GM23338 (cell line): ENCODE measurements around the gene SMOC2. TPM values are rescaled to one million over a fixed set of nuclear protein-coding genes. Genes with fewer than 3 reads are reported as not detected.

Experiments
- ATAC-seq: fragments of 200-7000 bp; cut with Tn5 transposase; 3 replicates; pipeline ENCODE4 v1.9.1; 2020
- DNase-seq: peaks from one replicate; pipeline ENCODE4 v3.0.0-alpha.2; 2015; ENCODE audit warnings: low spot score
- H2AFZ ChIP-seq: fragments of 200-600 bp; sonication (generic); 2 replicates; pipeline ENCODE4 v1.8.0; 2016; ENCODE audit warnings: antibody characterized with exemption, mild to moderate bottlenecking, moderate library complexity
- H3F3A ChIP-seq: fragments of 200-600 bp; sonication (generic); replicated peaks from 2 replicates; pipeline ENCODE4 v1.8.0; 2017; ENCODE audit warnings: antibody characterized with exemption, mixed run types, low read depth
- H3K27ac ChIP-seq: fragments of 200-600 bp; sonication (generic); 2 replicates; pipeline ENCODE4 v1.6.1; 2016; ENCODE audit warnings: low read depth
- H3K27me3 ChIP-seq: fragments of 200-600 bp; sonication (generic); 2 replicates; pipeline ENCODE4 v1.8.0; 2016; ENCODE audit warnings: mild to moderate bottlenecking, mixed run types, moderate library complexity; ENCODE audit not compliant: insufficient read depth
- H3K36me3 ChIP-seq: fragments of 200-600 bp; sonication (generic); 2 replicates; pipeline ENCODE4 v1.8.0; 2016; ENCODE audit warnings: mild to moderate bottlenecking; ENCODE audit not compliant: insufficient read depth
- H3K4me1 ChIP-seq: fragments of 200-600 bp; sonication (generic); 2 replicates; pipeline ENCODE4 v1.8.0; 2016; ENCODE audit warnings: mild to moderate bottlenecking, moderate library complexity; ENCODE audit not compliant: insufficient read depth
- H3K4me2 ChIP-seq: fragments of 200-600 bp; sonication (generic); 2 replicates; pipeline ENCODE4 v1.7.1; 2017; ENCODE audit warnings: mixed run types
- H3K4me3 ChIP-seq: fragments of 200-600 bp; sonication (generic); 2 replicates; pipeline ENCODE4 v1.6.1; 2016; ENCODE audit warnings: mixed run types
- H3K79me2 ChIP-seq: fragments of 200-600 bp; sonication (generic); replicated peaks from 2 replicates; pipeline ENCODE4 v1.8.0; 2017; ENCODE audit warnings: mild to moderate bottlenecking; ENCODE audit not compliant: insufficient read depth
- H3K9me2 ChIP-seq: fragments of 200-600 bp; sonication (generic); 2 replicates; pipeline ENCODE4 v1.8.0; 2017; ENCODE audit not compliant: insufficient read depth
- H4K20me1 ChIP-seq: fragments of 200-600 bp; sonication (generic); replicated peaks from 2 replicates; pipeline ENCODE4 v1.8.0; 2017; ENCODE audit warnings: mild to moderate bottlenecking; ENCODE audit not compliant: insufficient read depth
- H3K27ac Mint-ChIP-seq: 2 replicates; pipeline ENCODE4 v1.8.0; 2020; ENCODE audit warnings: inconsistent platforms, mild to moderate bottlenecking, moderate library complexity, mixed read lengths
- H3K27me3 Mint-ChIP-seq: 3 replicates; pipeline ENCODE4 v1.8.0; 2022; ENCODE audit warnings: low read depth, mild to moderate bottlenecking, moderate library complexity, mixed read lengths, inconsistent platforms; ENCODE audit not compliant: insufficient read depth, poor library complexity
- H3K36me3 Mint-ChIP-seq: 3 replicates; pipeline ENCODE4 v1.8.0; 2021; ENCODE audit warnings: low read depth, mild to moderate bottlenecking, inconsistent platforms, moderate library complexity, mixed read lengths
- H3K4me1 Mint-ChIP-seq: 3 replicates; pipeline ENCODE4 v1.8.0; 2020; ENCODE audit warnings: mild to moderate bottlenecking, inconsistent platforms, mixed read lengths
- H3K4me3 Mint-ChIP-seq: 3 replicates; pipeline ENCODE4 v1.8.0; 2021; ENCODE audit warnings: moderate library complexity, mild to moderate bottlenecking, inconsistent platforms, mixed read lengths
- H3K9me3 Mint-ChIP-seq: 3 replicates; pipeline ENCODE4 v1.8.0; 2020; ENCODE audit warnings: moderate library complexity, mild to moderate bottlenecking, inconsistent platforms, mixed read lengths
- CTCF ChIP-seq, 2 experiments: fragments of 200-600 bp in 1 of 2; sonication (generic) in 1 of 2; conservative IDR thresholded peaks; 2 replicates each; pipeline versions ENCODE4 v1.5.1 to v1.6.1; 2016 to 2017; ENCODE audit warnings: antibody characterized with exemption in 2 of 2, low read depth in 2 of 2, mild to moderate bottlenecking in 2 of 2, moderate library complexity in 1 of 2
- EZH2 ChIP-seq: fragments of 200-600 bp; sonication (generic); IDR thresholded peaks from one replicate; pipeline ENCODE4 v1.8.0; 2017; ENCODE audit warnings: antibody characterized with exemption, mild to moderate bottlenecking, low read depth; ENCODE audit not compliant: unreplicated experiment
- EZH2phosphoT487 ChIP-seq: fragments of 200-600 bp; sonication (generic); IDR thresholded peaks from one replicate; pipeline ENCODE4 v1.8.1; 2018; ENCODE audit warnings: antibody characterized with exemption; ENCODE audit not compliant: unreplicated experiment
- NANOG ChIP-seq: IDR thresholded peaks from 2 replicates; pipeline ENCODE4 v1.6.1; 2016; ENCODE audit warnings: antibody characterized with exemption, borderline replicate concordance
- POLR2AphosphoS5 ChIP-seq: IDR thresholded peaks from 2 replicates; pipeline ENCODE4 v1.6.1; 2016; ENCODE audit warnings: antibody characterized with exemption, low read depth
- STAT1 ChIP-seq: IDR thresholded peaks from one replicate; pipeline ENCODE4 v1.6.1; 2016; ENCODE audit warnings: antibody characterized with exemption; ENCODE audit not compliant: unreplicated experiment
- ZNF331 ChIP-seq: fragments of 250-450 bp; sonication (Bioruptor Pico); IDR thresholded peaks from 2 replicates; pipeline ENCODE4 v1.5.0; 2020; ENCODE audit warnings: low read depth, mild to moderate bottlenecking, moderate library complexity
- ZNF462 ChIP-seq: fragments of 250-450 bp; sonication (Bioruptor Pico); IDR thresholded peaks from 2 replicates; pipeline ENCODE4 v1.5.0; 2020; ENCODE audit warnings: mild to moderate bottlenecking, moderate library complexity
- polyA plus RNA-seq: library from polyadenylated mRNA; unstranded; fragments of >200 nt; fragmentation: Nextera tagmentation; extraction: Ambion mirVana; gene quantifications from 2 replicates; pipeline ENCODE4 v1.2.1, GENCODE V29; 2016
- total RNA-seq: library from RNA; depleted of rRNA; stranded (reverse); fragments of >200 nt; shearing (Covaris generic); gene quantifications from 2 replicates; pipeline ENCODE4 v1.2.3, GENCODE V29; 2014

The SMOC2 gene
- total and polyA plus RNA-seq, 2 experiments from 2014 or later = 4.3 to 6.5 TPM

- Histone ChIP-seq H3F3A (no peaks in the 10 kb centered on the region), H3K4me3 (no peak overlapping the region), H3K9me2 (no peaks in the 10 kb centered on the region), H3K27ac (no peak overlapping the region), H2AFZ (no peak overlapping the region), H3K36me3 (no peaks in the 10 kb centered on the region), H3K4me1 (peaks cover 9% of the 10 kb centered on the region; the same call in 1 of the 2 replicates), H3K79me2 (no peaks in the 10 kb centered on the region), H3K27me3 (no peaks in the 10 kb centered on the region), H3K4me2 (no peak overlapping the region), H4K20me1 (no peaks in the 10 kb centered on the region)
- H3K9me3 Mint-ChIP-seq = no peaks in the 10 kb centered on the region
- no peak for DNase-seq
- no peak overlapping the region for H3K27ac Mint-ChIP-seq
- H3K27me3 Mint-ChIP-seq = peaks cover 9% of the 10 kb centered on the region
- H3K36me3 Mint-ChIP-seq = peaks cover 4% of the 10 kb centered on the region; the same call in 2 of the 3 replicates
- ATAC-seq = peak; percentile 39
- TF ChIP-seq EZH2phosphoT487 (no peak), EZH2 (no peak), CTCF (conservative IDR thresholded peaks at IDR 0.05; ENCODE audit: low read depth in 2 of 2) (no peak)
- no peak overlapping the region for H3K4me3 Mint-ChIP-seq
- H3K4me1 Mint-ChIP-seq = peaks cover 30% of the 10 kb centered on the region
These were observed 207.5 kb downstream of the SMOC2 start for GRCh38 chr6:168648240-168649125.

- H3K4me2 ChIP-seq = 0 out of 2 replicates have a peak overlapping the region, but pooled peaks have one; percentile 38
- DNase-seq (no peak), ATAC-seq (peak; percentile 36)
- H3K27me3 ChIP-seq = no peaks in the 10 kb centered on the region
- H3K4me3 Mint-ChIP-seq = 0 out of 3 replicates have a peak overlapping the region, but pooled peaks have one; percentile 13
- H2AFZ ChIP-seq = no peak overlapping the region
- no peak overlapping the region for H3K27ac ChIP-seq
- no peaks in the 10 kb centered on the region for H3K9me2 ChIP-seq
- H3K4me3 ChIP-seq = no peak overlapping the region
- no peaks in the 10 kb centered on the region for H3K79me2 ChIP-seq
- H3K36me3 Mint-ChIP-seq = peaks cover 4% of the 10 kb centered on the region; the same call in 2 of the 3 replicates
- H4K20me1 ChIP-seq = no peaks in the 10 kb centered on the region
- peaks cover 9% of the 10 kb centered on the region; the same call in 1 of the 2 replicates for H3K4me1 ChIP-seq
- no peaks in the 10 kb centered on the region for H3K36me3 ChIP-seq
- H3F3A ChIP-seq = no peaks in the 10 kb centered on the region
- H3K4me1 Mint-ChIP-seq = peaks cover 30% of the 10 kb centered on the region
- H3K27ac Mint-ChIP-seq = no peak overlapping the region
- H3K27me3 Mint-ChIP-seq = peaks cover 9% of the 10 kb centered on the region
- H3K9me3 Mint-ChIP-seq = no peaks in the 10 kb centered on the region
- no peak for TF ChIP-seq ZNF331 (CRISPR knock-in tag)
- no peak for TF ChIP-seq POLR2AphosphoS5
- TF ChIP-seq STAT1 = no peak
- TF ChIP-seq EZH2phosphoT487 = no peak
- no peak for TF ChIP-seq NANOG
- no peak for TF ChIP-seq ZNF462 (CRISPR knock-in tag)
These were observed 208.2 kb downstream of the SMOC2 start for GRCh38 chr6:168649209-168649608.
